MCF 10A (cell line): Measurements from ENCODE around the gene TMEM181. TPM values are rescaled to one million over a fixed set of nuclear protein-coding genes. Genes with fewer than 3 reads are reported as not detected.
A peak's percentile ranks its signal among the peaks of the same experiment; 100 is the strongest.

ENCODE experiments used
- BruUV-seq: library from RNA; stranded (reverse); fragments of 400-500 nt; replicated peaks from 2 replicates; lab custom pipeline; 2021; lab: Mats Ljungman, UMichigan
- CTCF ChIA-PET: fragments of 300-600 bp; sonication (Branson Sonifier 250); formaldehyde crosslinking; extraction: SDS; loops from one replicate; lab custom pipeline; 2021; ENCODE audit warnings: antibody characterized with exemption, inconsistent platforms; lab: Yijun Ruan, JAX
- POLR2A ChIA-PET: fragments of 300-600, 350-650 bp; sonication (Branson Sonifier 250); formaldehyde crosslinking; extraction: SDS; loops from one replicate; lab custom pipeline; 2020; ENCODE audit warnings: antibody characterized with exemption, inconsistent platforms; lab: Yijun Ruan, JAX
- DNase-seq: peaks from one replicate; pipeline ENCODE4 v3.0.0-alpha.2; 2018; ENCODE audit not compliant: unreplicated experiment
- H3K27ac Mint-ChIP-seq: one replicate; pipeline ENCODE4 v1.8.0; 2022; ENCODE audit warnings: mild to moderate bottlenecking, low read depth, mixed read lengths; ENCODE audit not compliant: unreplicated experiment
- H3K27me3 Mint-ChIP-seq: one replicate; pipeline ENCODE4 v1.8.0; 2022; ENCODE audit warnings: mixed read lengths; ENCODE audit not compliant: insufficient read depth, unreplicated experiment
- H3K36me3 Mint-ChIP-seq: one replicate; pipeline ENCODE4 v1.8.0; 2022; ENCODE audit warnings: mild to moderate bottlenecking, moderate library complexity, mixed read lengths; ENCODE audit not compliant: insufficient read depth, unreplicated experiment
- H3K4me1 Mint-ChIP-seq: one replicate; pipeline ENCODE4 v1.8.0; 2022; ENCODE audit warnings: mixed read lengths; ENCODE audit not compliant: insufficient read depth, unreplicated experiment
- H3K4me3 Mint-ChIP-seq: one replicate; pipeline ENCODE4 v1.8.0; 2022; ENCODE audit warnings: mild to moderate bottlenecking, moderate library complexity, mixed read lengths; ENCODE audit not compliant: unreplicated experiment
- H3K9me3 Mint-ChIP-seq: one replicate; pipeline ENCODE4 v1.8.0; 2022; ENCODE audit warnings: mixed read lengths; ENCODE audit not compliant: unreplicated experiment
- CTCF ChIP-seq: fragments of 200-600 bp; IDR thresholded peaks from one replicate; pipeline ENCODE4 v1.8.0; 2022; ENCODE audit warnings: antibody characterized with exemption, mild to moderate bottlenecking; ENCODE audit not compliant: unreplicated experiment
- intact Hi-C: fragments of 100-400 bp; cut with micrococcal nuclease; formaldehyde crosslinking; loops from 2 replicates; pipeline ENCODE4 v1.14.1; 2022
- total RNA-seq: library from RNA; stranded (reverse); gene quantifications from 2 replicates; pipeline ENCODE4 v1.2.3, GENCODE V29; 2022

TMEM181 gene
- total RNA-seq, 1 experiment from 2014 or later: 25.3 TPM

- no TSS peak for BruUV-seq
- H3K4me3 Mint-ChIP-seq: no peak overlapping the region
- H3K27me3 Mint-ChIP-seq: no peaks in the 10 kb centered on the region
- peaks cover 10% of the 10 kb centered on the region for H3K4me1 Mint-ChIP-seq
- intact Hi-C loops: no loop called here
- H3K9me3 Mint-ChIP-seq: no peaks in the 10 kb centered on the region
- H3K36me3 Mint-ChIP-seq: peaks cover 76% of the 10 kb centered on the region
- TF ChIP-seq CTCF: no peak
- no peak for DNase-seq
- CTCF ChIA-PET: no interaction called here
- H3K27ac Mint-ChIP-seq: no peak overlapping the region
- POLR2A ChIA-PET: interaction anchor here (6.5 kb wide), 1 partner anchor 15 kb away, joined by 41 read pairs; the partner anchor contains the start of gene DYNLT1
These were observed 67.5 kb downstream of the TMEM181 start for GRCh38 chr6:158627168-158627939.

GRCh38 chr6:158627940-158628211 lies 68.0 kb downstream of the TMEM181 start:
- Mint-ChIP-seq H3K4me3 (no peak overlapping the region), H3K27ac (no peak overlapping the region), H3K36me3 (peaks cover 74% of the 10 kb centered on the region), H3K27me3 (no peaks in the 10 kb centered on the region), H3K4me1 (peaks cover 13% of the 10 kb centered on the region), H3K9me3 (no peaks in the 10 kb centered on the region)
- ChIA-PET CTCF (interaction anchor here (0.6 kb wide), 1 partner anchor 412 kb away, joined by 3 read pairs; no protein-coding TSS in a partner anchor), POLR2A (interaction anchor here (6.5 kb wide), 1 partner anchor 15 kb away, joined by 41 read pairs; the partner anchor contains the start of gene DYNLT1)
- BruUV-seq: no TSS peak
- TF ChIP-seq CTCF: no peak
- intact Hi-C loops: no loop called here
- no peak for DNase-seq

- no peak for DNase-seq
- CTCF ChIA-PET: interaction anchor here (0.6 to 0.7 kb wide), 2 partner anchors 22 to 413 kb away, joined by 3 to 4 read pairs; no protein-coding TSS in a partner anchor
- H3K27ac Mint-ChIP-seq: no peak overlapping the region
- TF ChIP-seq CTCF: no peak
- no peaks in the 10 kb centered on the region for H3K9me3 Mint-ChIP-seq
- H3K4me1 Mint-ChIP-seq: peaks cover 13% of the 10 kb centered on the region
- POLR2A ChIA-PET: interaction anchor here (6.5 kb wide), 1 partner anchor 14 kb away, joined by 41 read pairs; the partner anchor contains the start of gene DYNLT1
- intact Hi-C loops: no loop called here
- H3K27me3 Mint-ChIP-seq: no peaks in the 10 kb centered on the region
- peaks cover 72% of the 10 kb centered on the region for H3K36me3 Mint-ChIP-seq
- no TSS peak for BruUV-seq
- no peak overlapping the region for H3K4me3 Mint-ChIP-seq
These were observed 68.7 kb downstream of the TMEM181 start for GRCh38 chr6:158628542-158628941.

- intact Hi-C loops: no loop called here
- ChIA-PET CTCF (interaction anchor here (0.6 to 1.5 kb wide), 8 partner anchors 18 to 937 kb away, joined by 3 to 6 read pairs (median 4); no protein-coding TSS in a partner anchor), POLR2A (interaction anchor here (6.5 kb wide), 1 partner anchor 13 kb away, joined by 41 read pairs; the partner anchor contains the start of gene DYNLT1)
- Mint-ChIP-seq H3K27ac (no peak overlapping the region), H3K4me1 (peaks cover 13% of the 10 kb centered on the region), H3K36me3 (peaks cover 70% of the 10 kb centered on the region), H3K4me3 (no peak overlapping the region), H3K27me3 (no peaks in the 10 kb centered on the region), H3K9me3 (no peaks in the 10 kb centered on the region)
- DNase-seq: no peak
- BruUV-seq: no TSS peak
- TF ChIP-seq CTCF: peak; percentile 6
These were observed 69.7 kb downstream of the TMEM181 start for GRCh38 chr6:158629367-158630221.
